Transverse colon (tissue), 4 donors: ENCODE data around the gene SERP2. TPM values are rescaled to one million over a fixed set of nuclear protein-coding genes. Genes with fewer than 3 reads are reported as not detected.

Experiments used
- DNase-seq: peaks from one replicate; pipeline ENCODE4 v3.0.0-alpha.2; 2019
- H3K27ac ChIP-seq, 4 donors: fragments of 200-600 bp; sonication (generic); 2 replicates each; pipeline ENCODE4 v1.5.1; 2016 to 2018; ENCODE audit warnings: inconsistent platforms in 4 of 4
- H3K27me3 ChIP-seq: fragments of 200-600 bp; sonication (generic); 2 replicates; pipeline ENCODE4 v1.5.1; 2017; ENCODE audit warnings: inconsistent platforms
- H3K36me3 ChIP-seq, 4 donors: fragments of 200-600 bp; sonication (generic); 2 replicates each; pipeline ENCODE4 v1.5.1; 2017 to 2019; ENCODE audit warnings: inconsistent platforms in 4 of 4
- H3K4me1 ChIP-seq, 4 donors: fragments of 200-600 bp; sonication (generic); 2 replicates each; pipeline ENCODE4 v1.5.1; 2017 to 2020; ENCODE audit warnings: inconsistent platforms in 4 of 4
- H3K4me3 ChIP-seq, 4 donors: fragments of 200-600 bp; sonication (generic); 1 replicate in 1 of 4; 2 replicates in 3 of 4; pipeline versions ENCODE4 v1.5.1 to v1.6.1; 2017 to 2019; ENCODE audit warnings: inconsistent platforms in 4 of 4
- H3K9me3 ChIP-seq, 2 donors: fragments of 200-600 bp; sonication (generic); 2 replicates each; pipeline ENCODE4 v1.5.1; 2017 to 2019; ENCODE audit warnings: inconsistent platforms in 2 of 2
- CTCF ChIP-seq, 5 experiments: fragments of 200-600 bp in 3 of 5; fragments of 450-650 bp in 2 of 5; sonication (generic) in 3 of 5; IDR thresholded peaks; 1 replicate in 2 of 5; 2 replicates in 3 of 5; pipeline ENCODE4 v1.5.1; 2016 to 2017; ENCODE audit warnings: antibody characterized with exemption in 5 of 5, inconsistent platforms in 3 of 5, mild to moderate bottlenecking in 2 of 5, moderate library complexity in 1 of 5
- EP300 ChIP-seq: sonication (generic); formaldehyde crosslinking; IDR thresholded peaks from one replicate; pipeline ENCODE4 v1.6.1; 2017; ENCODE audit warnings: antibody characterized with exemption, low read depth
- POLR2A ChIP-seq: fragments of 450-650 bp; IDR thresholded peaks from one replicate; pipeline ENCODE4 v1.6.1; 2016; ENCODE audit warnings: antibody characterized with exemption, mild to moderate bottlenecking, moderate library complexity
- POLR2AphosphoS5 ChIP-seq, 3 donors: sonication (generic); formaldehyde crosslinking; IDR thresholded peaks; one replicate each; pipeline ENCODE4 v1.6.1; 2016; ENCODE audit warnings: antibody characterized with exemption in 3 of 3
- WGBS, 2 donors: methylation state at CpG; one replicate each; pipeline ENCODE4 v1.1.5; 2018; ENCODE audit warnings: low coverage in 1 of 2; 5-methylcytosine and 5-hydroxymethylcytosine counted together
- in situ Hi-C, 4 donors: fragments of 200-750 bp; cut with MboI; loops; one replicate each; pipeline versions ENCODE4 v1.15.0 to v1.15.1; 2017; ENCODE audit warnings: low sequenced_read_pairs in 3 of 4, low pct_ligation_motif_present in 1 of 4, low pct_unique_long_range_greater_than_20kb in 1 of 4
- intact Hi-C: fragments of 100-400 bp; cut with DNase I; formaldehyde crosslinking; loops from one replicate; pipeline ENCODE4 v1.15.1; 2023; ENCODE audit warnings: low total_unique reads
- total RNA-seq, 4 donors: library from RNA; depleted of rRNA; stranded (reverse); fragments of >200 nt; gene quantifications; one replicate each; pipeline ENCODE4 v1.1.0, GENCODE V29; 2016

SERP2 gene
- total RNA-seq, 4 donors from 2014 or later: 1.8 to 2.4 TPM; not detected in 2

GRCh38 chr13:44363631-44364344 lies 9.8 kb upstream of the SERP2 start:
- WGBS, 2 donors: 18 to 72% methylated on average over 2 to 11 of the region's 11 CpGs

GRCh38 chr13:44364345-44365000 lies 9.2 kb upstream of the SERP2 start:
- Histone ChIP-seq H3K9me3 (no peaks in the 10 kb centered on the region), H3K36me3 (no peaks in the 10 kb centered on the region), H3K27ac (peak overlapping the region; percentile 12 to 64 (median 41)), H3K4me1 (peaks cover 17 to 52% (median 37%) of the 10 kb centered on the region in 4 donors), H3K27me3 (no peaks in the 10 kb centered on the region), H3K4me3 (no peak overlapping the region)
- 76 to 100% methylated on average over 2 to 6 of the region's 6 CpGs for WGBS, 2 donors
- in situ Hi-C loops (no loop called here), intact Hi-C loops (no loop called here)
- DNase-seq: no peak
- TF ChIP-seq CTCF (IDR thresholded peaks at IDR 0.05): no peak
- TF ChIP-seq EP300: no peak
- no peak for TF ChIP-seq POLR2A
- TF ChIP-seq POLR2AphosphoS5 (IDR thresholded peaks at IDR 0.05): no peak

More at GRCh38 chr13:44363631-44364344, 9.8 kb upstream of the SERP2 start:
- TF ChIP-seq POLR2AphosphoS5 (IDR thresholded peaks at IDR 0.05): peak in 1 of 3 donors; percentile 29
- TF ChIP-seq POLR2A: no peak
- intact Hi-C loops: no loop called here
- in situ Hi-C loops: no loop called here
- H3K27me3 ChIP-seq: no peaks in the 10 kb centered on the region
- no peaks in the 10 kb centered on the region for H3K36me3 ChIP-seq
- no peaks in the 10 kb centered on the region for H3K9me3 ChIP-seq
- peaks cover 15 to 52% (median 34%) of the 10 kb centered on the region in 4 donors for H3K4me1 ChIP-seq
- DNase-seq: no peak
- H3K27ac ChIP-seq: peak overlapping the region; percentile 12 to 64 (median 41)
- H3K4me3 ChIP-seq: no peak overlapping the region

- in situ Hi-C loops: no loop called here
- no peak overlapping the region for H3K4me3 ChIP-seq
- intact Hi-C loops: no loop called here
- no peak for DNase-seq
- no peaks in the 10 kb centered on the region for H3K27me3 ChIP-seq
- peaks cover 22 to 57% (median 42%) of the 10 kb centered on the region in 4 donors for H3K4me1 ChIP-seq
- peak overlapping the region; percentile 12 to 64 (median 41) for H3K27ac ChIP-seq
- H3K36me3 ChIP-seq: no peaks in the 10 kb centered on the region
- no peaks in the 10 kb centered on the region for H3K9me3 ChIP-seq
- TF ChIP-seq EP300: no peak
- no peak for TF ChIP-seq POLR2AphosphoS5 (IDR thresholded peaks at IDR 0.05)
- no peak for TF ChIP-seq POLR2A
- 80 to 95% methylated on average over 3 of the region's 3 CpGs for WGBS, 2 donors
Observed at GRCh38 chr13:44365008-44365407, 8.6 kb upstream of the SERP2 start.

GRCh38 chr13:44365899-44366298 lies 7.7 kb upstream of the SERP2 start:
- TF ChIP-seq CTCF (IDR thresholded peaks at IDR 0.05) (no peak), POLR2AphosphoS5 (IDR thresholded peaks at IDR 0.05) (no peak), POLR2A (no peak), EP300 (no peak)
- DNase-seq: no peak
- H3K4me3 ChIP-seq: no peak overlapping the region
- no peaks in the 10 kb centered on the region for H3K27me3 ChIP-seq
- 48 to 52% methylated on average over 3 of the region's 3 CpGs for WGBS, 2 donors
- H3K27ac ChIP-seq: peak overlapping the region; percentile 46 to 85 (median 68)
- intact Hi-C loops (no loop called here), in situ Hi-C loops (no loop called here)
- H3K36me3 ChIP-seq: no peaks in the 10 kb centered on the region
- H3K4me1 ChIP-seq: peaks cover 26 to 61% (median 46%) of the 10 kb centered on the region in 4 donors
- H3K9me3 ChIP-seq: no peaks in the 10 kb centered on the region

GRCh38 chr13:44368062-44368591 lies 5.5 kb upstream of the SERP2 start:
- Histone ChIP-seq H3K4me1 (peaks cover 26 to 66% (median 47%) of the 10 kb centered on the region in 4 donors), H3K27ac (peak overlapping the region; percentile 82 to 87 (median 86)), H3K9me3 (no peaks in the 10 kb centered on the region), H3K4me3 (peak overlapping the region in 1 of 4 donors; percentile 1), H3K27me3 (no peaks in the 10 kb centered on the region), H3K36me3 (no peaks in the 10 kb centered on the region)
- in situ Hi-C loops (no loop called here), intact Hi-C loops (no loop called here)
- 9 to 13% methylated on average over 6 of the region's 6 CpGs for WGBS, 2 donors
- TF ChIP-seq POLR2AphosphoS5 (IDR thresholded peaks at IDR 0.05) (peak in 1 of 3 donors; percentile 35), CTCF (IDR thresholded peaks at IDR 0.05) (no peak)
- no peak for DNase-seq
